ENCODE data around the gene ZBTB7C. TPM values are rescaled to one million over a fixed set of nuclear protein-coding genes. Genes with fewer than 3 reads are reported as not detected.

ZBTB7C gene
- total and polyA plus RNA-seq, 4 donors: 0.19 to 1.1 (median 0.45) TPM

- no peaks in the 10 kb centered on the region for H3K4me1 ChIP-seq (ENCODE audit: control insufficient read depth in 4 of 4, insufficient read depth in 4 of 4, low read length in 3 of 4)
- H3K36me3 ChIP-seq (ENCODE audit: control insufficient read depth in 4 of 4, insufficient read depth in 3 of 4, low read depth in 1 of 4, low read length in 3 of 4): no peaks in the 10 kb centered on the region
- H3K9ac ChIP-seq (ENCODE audit: low read depth in 1 of 2, low read length in 2 of 2): no peak overlapping the region
- TF ChIP-seq TAF1 (conservative IDR thresholded peaks at IDR 0.05): no peak
- no peak for TF ChIP-seq FOXA2 (IDR thresholded peaks at IDR 0.05)
- TF ChIP-seq HNF4A (conservative IDR thresholded peaks at IDR 0.05): no peak
- no peak for TF ChIP-seq REST (IDR thresholded peaks at IDR 0.05)
- TF ChIP-seq RXRA (IDR thresholded peaks at IDR 0.05): no peak
- no peak for TF ChIP-seq HNF4G (IDR thresholded peaks at IDR 0.05)
- WGBS: 40% methylated on average over 6 of the region's 6 CpGs
- H3K27me3 ChIP-seq (ENCODE audit: control insufficient read depth in 4 of 4, insufficient read depth in 4 of 4, low read length in 3 of 4): no peaks in the 10 kb centered on the region
- H3K27ac ChIP-seq (ENCODE audit: low read depth in 1 of 2, low read length in 2 of 2): no peak overlapping the region
- no peaks in the 10 kb centered on the region for H3K9me3 ChIP-seq (ENCODE audit: control insufficient read depth in 4 of 4, low read length in 3 of 4)
- no peak for DNase-seq (ENCODE audit: low spot score)
- no peak overlapping the region for H3K4me3 ChIP-seq (ENCODE audit: low read depth in 1 of 3, low read length in 3 of 3)
Measured at GRCh38 chr18:48314690-48315089, 94.5 kb downstream of the ZBTB7C start.

- no peaks in the 10 kb centered on the region for H3K36me3 ChIP-seq (ENCODE audit: control insufficient read depth in 4 of 4, insufficient read depth in 3 of 4, low read depth in 1 of 4, low read length in 3 of 4)
- WGBS: 92% methylated on average over 6 of the region's 6 CpGs
- no peak for DNase-seq (ENCODE audit: low spot score)
- no peak for TF ChIP-seq RXRA (IDR thresholded peaks at IDR 0.05)
- no peak for TF ChIP-seq ATF3 (IDR thresholded peaks at IDR 0.05)
- TF ChIP-seq FOXA2 (IDR thresholded peaks at IDR 0.05): no peak
- no peak for TF ChIP-seq HNF4G (IDR thresholded peaks at IDR 0.05)
- no peak for TF ChIP-seq EGR1 (IDR thresholded peaks at IDR 0.05; ENCODE audit: low read depth in 2 of 2)
- no peak for TF ChIP-seq RAD21 (IDR thresholded peaks at IDR 0.05)
- TF ChIP-seq MAX (IDR thresholded peaks at IDR 0.05): no peak
- TF ChIP-seq SP1 (IDR thresholded peaks at IDR 0.05): no peak
- TF ChIP-seq CTCF (IDR thresholded peaks at IDR 0.05; ENCODE audit: low read depth, low read length, missing input control): no peak
- no peak for TF ChIP-seq YY1 (IDR thresholded peaks at IDR 0.05)
- no peak for TF ChIP-seq GABPA (IDR thresholded peaks at IDR 0.05 in 1 of 2, conservative IDR thresholded peaks at IDR 0.05 in 1 of 2)
- TF ChIP-seq NR2F2 (IDR thresholded peaks at IDR 0.05): no peak
- H3K27ac ChIP-seq (ENCODE audit: low read depth in 1 of 2, low read length in 2 of 2): no peak overlapping the region
- H3K9me3 ChIP-seq (ENCODE audit: control insufficient read depth in 4 of 4, low read length in 3 of 4): no peaks in the 10 kb centered on the region
- H3K27me3 ChIP-seq (ENCODE audit: control insufficient read depth in 4 of 4, insufficient read depth in 4 of 4, low read length in 3 of 4): no peaks in the 10 kb centered on the region
- no peak overlapping the region for H3K4me3 ChIP-seq (ENCODE audit: low read depth in 1 of 3, low read length in 3 of 3)
- no peak overlapping the region for H3K9ac ChIP-seq (ENCODE audit: low read depth in 1 of 2, low read length in 2 of 2)
- H3K4me1 ChIP-seq (ENCODE audit: control insufficient read depth in 4 of 4, insufficient read depth in 4 of 4, low read length in 3 of 4): no peaks in the 10 kb centered on the region
Measured at GRCh38 chr18:48313792-48314191, 95.4 kb downstream of the ZBTB7C start.

Measured in liver (tissue), 9 donors.